ENCODE results near the gene DZIP3.

DNA sequence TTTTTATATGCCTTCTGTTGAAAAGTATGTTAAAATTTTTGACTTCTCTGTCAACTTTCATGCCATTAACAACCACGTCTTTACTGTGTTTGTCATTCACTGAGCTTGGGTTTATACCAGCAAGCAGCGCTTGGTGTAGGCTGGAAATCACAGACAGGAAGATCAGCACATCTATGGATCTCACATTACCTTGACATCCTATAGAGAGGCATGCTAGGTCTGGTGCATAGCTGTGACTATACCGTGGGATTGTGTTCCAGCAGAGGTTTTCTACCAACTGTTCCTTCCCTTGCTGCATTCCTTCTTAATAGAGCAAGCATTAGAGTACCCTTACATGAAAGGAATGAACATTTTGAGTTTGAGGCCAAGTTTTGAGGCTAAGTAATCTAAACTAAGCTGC lies 53.0 kb downstream of the DZIP3 start:
- no peak for TF ChIP-seq POLR2A (IDR thresholded peaks at IDR 0.05)
- TF ChIP-seq, protein P1, sequence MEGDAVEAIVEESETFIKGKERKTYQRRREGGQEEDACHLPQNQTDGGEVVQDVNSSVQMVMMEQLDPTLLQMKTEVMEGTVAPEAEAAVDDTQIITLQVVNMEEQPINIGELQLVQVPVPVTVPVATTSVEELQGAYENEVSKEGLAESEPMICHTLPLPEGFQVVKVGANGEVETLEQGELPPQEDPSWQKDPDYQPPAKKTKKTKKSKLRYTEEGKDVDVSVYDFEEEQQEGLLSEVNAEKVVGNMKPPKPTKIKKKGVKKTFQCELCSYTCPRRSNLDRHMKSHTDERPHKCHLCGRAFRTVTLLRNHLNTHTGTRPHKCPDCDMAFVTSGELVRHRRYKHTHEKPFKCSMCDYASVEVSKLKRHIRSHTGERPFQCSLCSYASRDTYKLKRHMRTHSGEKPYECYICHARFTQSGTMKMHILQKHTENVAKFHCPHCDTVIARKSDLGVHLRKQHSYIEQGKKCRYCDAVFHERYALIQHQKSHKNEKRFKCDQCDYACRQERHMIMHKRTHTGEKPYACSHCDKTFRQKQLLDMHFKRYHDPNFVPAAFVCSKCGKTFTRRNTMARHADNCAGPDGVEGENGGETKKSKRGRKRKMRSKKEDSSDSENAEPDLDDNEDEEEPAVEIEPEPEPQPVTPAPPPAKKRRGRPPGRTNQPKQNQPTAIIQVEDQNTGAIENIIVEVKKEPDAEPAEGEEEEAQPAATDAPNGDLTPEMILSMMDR (IDR thresholded peaks at IDR 0.05) = no peak
